NCI-H146 treated with DMSO at 0.1 percent for 48 hours (cell line): ENCODE measurements around the gene SYT11.
A peak's percentile ranks its signal among the peaks of the same experiment; 100 is the strongest.
"Not testable (repeated sequence)": the region's sequence is repeated elsewhere in the genome, so short reads cannot be mapped to it uniquely, and the experiment has no call there.

Experiments used
- DNase-seq: peaks from one replicate; lab custom pipeline; 2025; ENCODE audit not compliant: unreplicated experiment; lab: John Stamatoyannopoulos, UW

SYT11 gene, protein sequence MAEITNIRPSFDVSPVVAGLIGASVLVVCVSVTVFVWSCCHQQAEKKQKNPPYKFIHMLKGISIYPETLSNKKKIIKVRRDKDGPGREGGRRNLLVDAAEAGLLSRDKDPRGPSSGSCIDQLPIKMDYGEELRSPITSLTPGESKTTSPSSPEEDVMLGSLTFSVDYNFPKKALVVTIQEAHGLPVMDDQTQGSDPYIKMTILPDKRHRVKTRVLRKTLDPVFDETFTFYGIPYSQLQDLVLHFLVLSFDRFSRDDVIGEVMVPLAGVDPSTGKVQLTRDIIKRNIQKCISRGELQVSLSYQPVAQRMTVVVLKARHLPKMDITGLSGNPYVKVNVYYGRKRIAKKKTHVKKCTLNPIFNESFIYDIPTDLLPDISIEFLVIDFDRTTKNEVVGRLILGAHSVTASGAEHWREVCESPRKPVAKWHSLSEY

DNA sequence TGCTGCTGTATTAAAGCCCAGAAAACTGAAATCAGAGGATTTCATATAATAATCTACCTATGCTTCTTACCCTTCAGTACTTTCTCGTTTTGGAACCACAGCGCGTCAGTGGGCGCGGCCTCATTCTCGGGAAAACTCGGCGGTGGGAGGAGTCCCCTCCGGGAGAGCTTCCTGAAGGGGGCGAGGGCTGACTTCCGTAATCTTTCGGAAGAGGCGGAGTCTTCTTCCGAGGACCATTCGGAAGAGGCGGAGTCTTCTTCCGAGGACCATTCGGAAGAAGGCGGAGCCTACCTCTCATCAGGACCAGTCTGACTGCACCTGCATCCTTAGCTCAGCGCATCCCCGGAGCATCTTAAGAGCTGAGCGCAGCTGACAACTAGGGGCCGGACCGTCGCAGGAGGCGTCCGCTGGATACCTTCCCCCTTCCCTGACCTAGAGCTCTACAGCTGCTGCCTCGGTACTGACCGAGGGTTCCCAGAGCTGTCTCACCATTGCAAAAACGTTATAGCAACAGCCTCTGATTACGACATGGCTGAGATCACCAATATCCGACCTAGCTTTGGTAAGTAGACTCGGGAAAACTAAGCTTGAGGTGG is at the start of gene SYT11:
TSS of gene SYT11 (plus strand) at position 334 of the 596 bp plus-strand sequence. CDS start at position 529, 195 bp downstream.
- peak; percentile 95 for DNase-seq

DNA sequence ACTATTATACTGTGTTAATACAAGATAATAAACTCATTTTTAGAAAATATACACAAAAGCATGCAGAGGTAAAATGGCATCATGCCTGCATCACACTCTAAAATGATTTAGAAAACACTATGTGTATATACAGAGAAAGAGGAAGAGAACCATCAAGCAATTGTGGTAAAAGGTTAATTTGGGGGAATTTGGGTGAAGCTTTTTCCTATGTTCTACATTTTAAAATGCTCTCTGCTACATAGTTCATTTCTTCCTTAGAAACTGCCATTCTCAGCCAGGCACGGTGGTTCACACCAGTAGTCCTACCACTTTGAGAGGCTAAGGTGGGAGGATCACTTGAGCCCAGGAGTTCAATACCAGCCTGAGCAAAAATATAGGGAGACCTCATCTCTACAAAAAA is 46.5 kb upstream of the SYT11 start:
- DNase-seq, result no peak

DNA sequence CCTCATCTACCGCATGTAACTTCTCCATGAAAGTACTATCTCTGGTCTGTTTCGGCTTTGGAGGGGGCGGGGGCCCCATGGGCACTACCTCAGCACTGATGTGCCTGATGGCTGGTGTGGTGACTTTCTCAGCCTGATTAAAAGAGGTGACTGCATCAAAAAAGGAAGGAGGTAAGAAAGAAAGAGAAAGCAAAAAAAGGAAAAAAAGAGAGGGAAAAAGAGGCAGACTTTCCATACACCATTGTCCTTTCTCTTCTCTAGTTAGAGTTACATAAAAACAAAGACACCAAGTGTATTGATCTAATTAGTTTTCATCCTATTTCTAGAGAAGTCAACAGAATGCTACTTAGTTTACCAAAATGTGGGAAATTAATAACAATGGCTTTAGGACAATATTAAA is 45.7 kb upstream of the SYT11 start:
- no peak for DNase-seq

DNA sequence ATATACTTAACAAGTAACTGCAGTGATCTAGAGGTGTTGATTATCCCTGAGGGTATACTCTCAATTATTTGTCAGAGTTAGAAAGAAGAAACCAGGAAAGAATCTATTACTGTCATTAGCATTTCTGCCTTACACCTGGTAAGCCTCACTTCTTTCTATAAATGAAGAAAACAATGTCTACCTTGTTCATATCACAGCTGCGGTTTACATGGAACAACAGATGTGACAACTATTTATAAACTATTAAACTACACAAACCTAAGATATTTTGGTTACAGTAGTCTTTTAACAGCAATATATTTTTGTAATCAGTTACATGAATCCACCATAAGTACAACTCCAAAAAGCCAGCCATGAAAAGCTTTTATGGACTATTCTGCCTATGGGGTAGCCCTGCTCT is 43.0 kb upstream of the SYT11 start:
- no peak for DNase-seq

GRCh38 chr1:155827450-155827849 is 31.9 kb upstream of the SYT11 start:
- DNase-seq, result no peak

- no peak for DNase-seq
Observed at GRCh38 chr1:155831279-155831976, 27.9 kb upstream of the SYT11 start.

DNA sequence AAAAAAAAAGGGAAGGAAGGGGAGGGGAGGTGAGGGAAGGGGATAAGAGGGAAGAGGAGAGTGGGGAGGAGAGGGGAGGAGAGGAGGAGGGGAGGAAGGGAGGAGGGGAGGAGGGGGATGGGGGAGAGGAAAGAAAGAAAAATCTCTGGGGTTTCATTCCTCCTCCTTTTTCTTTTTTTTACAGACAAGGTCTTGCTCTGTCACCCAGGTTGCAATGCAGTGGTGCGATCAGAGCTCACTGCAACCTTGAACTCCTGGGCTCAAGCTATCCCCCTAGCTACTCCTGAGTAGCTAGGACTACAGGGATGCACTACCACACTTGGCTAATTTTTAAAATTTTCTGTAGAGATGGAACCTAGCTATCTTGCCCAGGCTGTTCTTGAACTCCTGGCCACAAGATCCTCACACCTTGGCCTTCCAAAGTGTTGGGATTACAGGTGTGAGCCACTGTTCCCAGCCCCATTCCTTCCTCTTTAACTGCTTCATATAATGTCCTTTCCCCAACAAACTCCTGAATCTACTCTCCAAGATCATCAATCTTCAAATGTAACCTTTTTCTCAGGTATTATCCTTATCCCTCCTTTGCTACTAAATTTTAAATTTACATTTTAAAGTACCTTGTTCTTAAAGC is 25.6 kb upstream of the SYT11 start:
- no peak for DNase-seq

DNA sequence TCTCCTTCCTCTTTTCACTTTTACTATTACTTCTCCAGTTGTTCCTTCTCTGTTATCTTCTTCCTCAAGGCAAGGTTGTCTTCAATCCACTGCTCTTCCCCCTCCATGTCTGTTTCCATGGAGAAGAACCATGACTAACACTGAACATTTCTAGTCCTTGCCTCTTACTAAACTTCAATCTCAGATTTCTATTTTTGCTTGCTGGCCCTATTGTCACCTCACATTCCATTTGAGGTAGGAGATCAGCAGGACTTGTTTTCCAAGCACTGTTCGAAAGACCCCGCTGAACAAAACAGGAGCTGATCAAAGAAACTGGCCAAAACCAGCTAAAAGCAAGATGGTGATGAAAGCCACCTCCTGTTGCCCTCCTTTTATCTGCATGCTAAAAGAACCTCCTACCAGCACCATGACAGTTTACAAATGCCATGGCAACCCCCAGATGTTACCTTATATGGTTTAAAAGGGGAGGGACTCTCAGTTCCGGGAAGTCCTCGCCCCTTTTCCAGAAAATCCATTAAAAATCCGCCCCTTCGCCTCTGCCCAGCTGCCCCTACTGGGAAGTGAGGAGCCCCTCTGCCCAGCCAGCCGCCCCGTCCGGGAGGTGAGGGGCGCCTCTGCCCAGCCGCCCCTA is 25.0 kb upstream of the SYT11 start:
- DNase-seq, result no peak

- not testable (repeated sequence) for DNase-seq
Observed at GRCh38 chr1:155834927-155835399, 24.4 kb upstream of the SYT11 start.

DNA sequence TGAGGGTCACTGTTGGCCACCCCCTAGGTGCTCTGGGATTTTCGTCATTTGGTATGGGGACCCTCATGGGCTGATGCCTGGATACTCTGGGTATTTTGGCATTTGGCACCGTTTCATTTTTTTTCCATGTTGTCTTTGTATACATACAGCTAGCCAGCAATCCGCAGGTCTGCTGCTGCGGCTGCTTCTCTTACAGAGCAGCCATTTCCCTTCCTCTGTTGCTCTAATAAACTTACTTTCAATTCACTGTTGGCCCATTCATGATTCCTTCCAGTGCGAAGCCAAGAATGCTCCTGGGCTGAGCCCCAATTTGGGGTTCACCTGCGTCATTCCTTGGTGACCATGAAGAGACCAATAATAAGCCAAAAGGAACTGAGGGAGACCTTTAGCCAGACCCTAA is 23.8 kb upstream of the SYT11 start:
- no peak for DNase-seq

DNA sequence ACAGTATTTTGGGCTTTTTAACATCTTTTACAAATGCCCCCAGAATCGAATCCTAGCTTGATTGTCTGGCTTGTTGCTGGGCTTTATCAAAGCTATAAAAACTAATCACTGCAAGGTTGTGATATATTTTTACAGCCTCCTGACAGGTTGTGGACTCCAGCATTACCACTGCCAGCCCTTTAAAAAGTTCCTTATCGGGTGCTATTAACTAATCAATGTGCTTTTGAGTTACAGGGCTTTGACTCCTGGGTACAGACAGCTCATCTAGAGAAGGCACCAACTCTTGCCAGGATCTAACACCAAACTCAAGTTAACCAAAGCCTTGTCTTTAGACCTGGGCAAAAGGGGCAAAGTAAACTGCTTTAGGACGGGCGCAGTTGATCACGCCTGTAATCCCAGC is 19.0 kb upstream of the SYT11 start:
- no peak for DNase-seq

DNA sequence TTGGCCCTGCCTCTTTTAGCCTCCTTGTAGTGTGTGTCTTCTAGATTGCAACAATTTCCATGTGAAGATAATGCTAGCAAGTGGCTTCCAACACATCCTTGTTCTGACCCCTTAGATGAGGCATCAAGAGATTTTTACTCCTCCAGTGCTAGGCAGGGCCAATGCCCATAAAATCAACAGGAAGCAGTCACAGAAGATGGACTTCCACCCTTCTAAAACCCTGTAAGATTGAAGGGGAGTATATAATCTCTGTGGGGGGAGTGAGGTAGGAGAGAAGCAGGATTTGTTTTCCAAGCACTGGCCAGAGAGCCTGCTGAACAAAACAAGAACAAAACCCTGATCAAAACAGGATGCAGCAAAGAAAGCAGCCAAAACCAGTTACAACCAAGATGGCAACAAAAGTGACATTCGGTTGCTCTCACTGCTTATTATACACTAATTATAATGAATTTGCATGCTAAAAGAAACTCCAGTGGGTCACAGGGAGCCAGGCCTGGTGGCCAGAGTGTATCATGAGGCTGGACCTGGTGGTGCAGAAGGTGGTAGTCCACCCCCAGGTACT is 14.4 kb upstream of the SYT11 start:
- DNase-seq, result no peak

DNA sequence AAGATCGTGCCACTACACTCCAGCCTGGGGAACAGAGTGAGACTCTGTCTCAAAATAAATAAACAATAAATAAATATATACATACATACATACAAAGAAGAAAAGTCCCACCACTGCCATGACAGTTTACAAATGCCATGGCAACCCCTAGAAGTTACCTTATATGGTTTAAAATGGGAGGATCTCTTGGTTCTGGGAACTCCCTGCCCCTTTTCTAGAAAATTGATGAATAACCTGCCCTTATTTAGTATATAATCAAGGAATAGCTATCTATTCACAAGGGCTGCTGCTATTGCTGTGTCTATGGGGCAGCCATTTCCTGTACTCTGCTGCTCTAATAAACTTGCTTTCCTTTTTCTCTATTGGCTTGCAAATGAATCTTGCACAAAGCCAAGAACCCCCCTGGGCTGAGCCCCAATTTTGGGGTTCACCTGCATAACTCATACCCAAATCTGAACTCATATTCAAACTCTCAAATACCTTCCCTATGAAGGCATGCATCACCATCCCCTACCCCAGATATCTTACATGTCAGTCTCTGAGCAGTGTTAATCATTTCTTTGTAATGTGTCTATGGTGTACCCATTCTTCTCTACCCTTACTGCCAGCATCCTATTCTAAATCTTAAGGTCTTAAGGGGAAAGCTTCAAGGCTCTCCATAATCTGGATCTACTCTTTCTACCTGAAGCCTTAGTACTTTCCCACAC is 11.4 kb upstream of the SYT11 start:
- DNase-seq, result no peak

- DNase-seq, result no peak
Observed at GRCh38 chr1:155850345-155850744, 9.0 kb upstream of the SYT11 start.

- DNase-seq, result no peak
Observed at GRCh38 chr1:155856257-155856974, 3.0 kb upstream of the SYT11 start.

DNA sequence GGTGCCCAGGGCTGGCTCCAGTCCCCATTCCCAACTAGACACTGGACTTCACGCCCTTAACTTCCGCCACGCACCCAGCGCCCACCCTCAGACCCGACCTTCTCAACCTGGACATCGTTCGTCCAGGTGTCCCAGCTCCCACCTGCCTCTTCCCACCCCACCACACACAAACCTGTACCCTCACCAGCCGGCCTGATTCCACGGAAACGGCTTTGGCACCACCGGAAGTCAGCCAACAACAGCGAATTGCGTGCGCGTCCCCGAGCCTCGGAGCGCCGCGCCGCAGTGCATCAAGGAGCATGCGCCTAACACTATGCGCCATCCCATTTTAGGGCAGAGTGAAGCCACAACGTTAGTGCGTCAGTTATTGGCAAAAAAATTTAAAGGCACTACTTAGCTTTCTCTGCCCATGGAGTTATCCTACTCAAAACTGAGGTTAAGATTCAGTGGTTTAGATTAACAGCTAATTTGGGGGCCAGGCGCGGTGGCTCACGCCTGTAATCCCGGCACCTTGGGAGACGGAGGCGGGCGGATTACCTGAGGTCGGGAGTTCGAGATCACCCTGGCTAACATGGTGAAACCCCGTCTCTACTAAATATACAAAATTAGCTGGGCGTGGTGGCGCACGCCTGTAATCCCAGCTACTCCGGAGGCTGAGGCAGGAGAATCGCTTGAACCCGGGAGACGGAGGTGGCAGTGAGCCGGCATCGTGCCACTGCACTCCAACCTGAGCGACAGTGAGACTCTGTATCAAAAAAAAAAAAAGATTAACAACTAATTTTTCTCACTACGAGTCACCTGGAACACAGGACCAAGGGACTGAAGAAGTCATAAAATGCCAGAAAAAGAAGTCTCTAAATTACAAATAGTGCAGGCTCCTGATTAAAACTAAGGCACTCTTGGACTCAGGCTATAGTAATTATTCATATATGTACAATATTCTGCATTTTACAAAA is 2.1 kb upstream of the SYT11 start, which contains the start of gene GON4L:
TSS of gene GON4L (minus strand) at position 240 of the 956 bp plus-strand sequence. CDS start 3,434 bp downstream, outside the sequence.
- DNase-seq, result peak; percentile 86

- no peak for DNase-seq
Observed at GRCh38 chr1:155858800-155859233, 550 bp upstream of the SYT11 start.
